ENCODE measurements around the gene ZMAT3.
"Not testable (repeated sequence)": the region's sequence is repeated elsewhere in the genome, so short reads cannot be mapped to it uniquely, and the experiment has no call there.

Gene ZMAT3

GRCh38 chr3:179068779-179069530, 2.7 kb downstream of the ZMAT3 start:
- no peak for DNase-seq

GRCh38 chr3:179067839-179068238, 3.8 kb downstream of the ZMAT3 start:
- no peak for DNase-seq

GRCh38 chr3:179067291-179067690, 4.3 kb downstream of the ZMAT3 start:
- no peak for DNase-seq

- no peak for DNase-seq
Measured at GRCh38 chr3:179063945-179064560, 7.6 kb downstream of the ZMAT3 start.

GRCh38 chr3:179056326-179056725, 15.3 kb downstream of the ZMAT3 start:
- no peak for DNase-seq

- not testable (repeated sequence) for DNase-seq
Measured at GRCh38 chr3:179054565-179054964, 17.0 kb downstream of the ZMAT3 start.

GRCh38 chr3:179046497-179047353, 24.9 kb downstream of the ZMAT3 start:
- no peak for DNase-seq

GRCh38 chr3:179045719-179046402, 25.7 kb downstream of the ZMAT3 start:
- DNase-seq = no peak

- not testable (repeated sequence) for DNase-seq
Measured at GRCh38 chr3:179038899-179039251, 32.7 kb downstream of the ZMAT3 start.

- DNase-seq = no peak
Measured at GRCh38 chr3:179038216-179038898, 33.3 kb downstream of the ZMAT3 start.

GRCh38 chr3:179037351-179037750, 34.3 kb downstream of the ZMAT3 start:
- DNase-seq = no peak

GRCh38 chr3:179036626-179037300, 34.8 kb downstream of the ZMAT3 start:
- no peak for DNase-seq

- no peak for DNase-seq
Measured at GRCh38 chr3:179036226-179036625, 35.4 kb downstream of the ZMAT3 start.

GRCh38 chr3:179035232-179035631, 36.4 kb downstream of the ZMAT3 start:
- no peak for DNase-seq

- DNase-seq = not testable (repeated sequence)
Measured at GRCh38 chr3:179033304-179033657, 38.3 kb downstream of the ZMAT3 start.

GRCh38 chr3:179032454-179033303, 38.9 kb downstream of the ZMAT3 start:
- DNase-seq = not testable (repeated sequence)

GRCh38 chr3:179029096-179029495, 42.5 kb downstream of the ZMAT3 start:
- no peak for DNase-seq

GRCh38 chr3:179028408-179028807, 43.2 kb downstream of the ZMAT3 start:
- DNase-seq = no peak

- DNase-seq = no peak
Measured at GRCh38 chr3:179027326-179027900, 44.2 kb downstream of the ZMAT3 start.

- no peak for DNase-seq
Measured at GRCh38 chr3:179026636-179027035, 45.0 kb downstream of the ZMAT3 start.

Measured in cerebellar nuclear complex (tissue), 1 donor.